Stimulated activated CD8-positive, alpha-beta memory T cell treated with anti-CD3 and anti-CD28 coated beads, Interleukin-15, amount 100 ng/mL, for 1 hour (primary cell): ENCODE data around the gene CAMK2D.

ENCODE experiments used
- DNase-seq: peaks from one replicate; pipeline ENCODE4 v3.0.0-alpha.2; 2020; ENCODE audit warnings: low read depth

The CAMK2D gene

DNA sequence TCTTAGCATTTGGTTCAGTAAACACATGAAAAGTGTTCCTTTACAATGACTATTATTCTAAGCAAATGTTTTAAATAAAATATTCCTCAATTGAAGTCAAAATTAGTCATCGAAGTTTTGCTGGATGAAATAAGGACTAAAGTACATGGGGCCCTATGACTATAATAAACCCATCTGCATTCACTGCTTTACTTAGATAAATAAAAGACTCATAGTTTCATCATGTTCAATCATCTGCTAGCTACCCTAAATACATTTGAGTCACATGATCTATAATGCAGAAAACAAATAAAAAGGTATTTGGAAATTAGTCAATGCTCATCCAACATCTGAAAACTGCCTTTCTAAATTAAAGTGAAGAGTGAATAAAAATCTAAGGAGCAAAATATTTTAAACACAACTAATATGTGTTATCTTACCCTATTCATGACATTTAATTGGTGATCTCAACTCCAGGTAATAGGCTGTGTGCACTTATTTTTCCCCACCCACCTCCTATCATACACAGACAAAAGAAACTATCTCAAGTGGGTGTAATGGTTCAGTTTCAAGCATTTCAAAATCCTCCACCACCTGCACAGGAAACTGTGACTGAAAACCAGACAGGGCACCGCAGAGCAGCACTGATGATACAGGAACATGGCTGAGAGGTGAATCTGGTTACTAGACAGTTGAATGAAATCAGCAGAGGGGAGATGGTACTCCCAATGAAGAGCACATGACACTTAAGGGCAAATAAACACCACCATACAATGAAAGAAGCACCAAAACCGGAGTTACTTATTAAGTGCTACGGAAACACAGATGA, 78.6 kb downstream of the CAMK2D start:
- peak; percentile 18 for DNase-seq

DNA sequence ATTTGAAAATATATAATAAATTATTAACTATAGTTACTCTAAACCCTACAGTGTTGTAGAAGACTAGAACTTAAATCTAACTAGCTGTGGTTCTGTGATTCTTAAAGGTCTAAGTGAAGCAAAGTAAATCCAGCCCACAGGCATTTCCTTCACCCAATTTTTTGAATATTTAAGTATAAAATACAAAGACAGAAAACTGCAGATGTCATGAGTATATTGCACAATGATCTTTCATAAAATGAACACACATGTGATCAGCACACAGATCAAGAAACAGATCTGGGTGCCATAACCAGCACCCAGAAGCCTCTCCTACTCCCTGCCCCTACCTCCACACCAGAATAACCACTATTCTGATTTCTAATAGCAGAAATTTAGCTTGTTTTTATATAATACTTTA, 82.9 kb downstream of the CAMK2D start:
- DNase-seq: no peak

DNA sequence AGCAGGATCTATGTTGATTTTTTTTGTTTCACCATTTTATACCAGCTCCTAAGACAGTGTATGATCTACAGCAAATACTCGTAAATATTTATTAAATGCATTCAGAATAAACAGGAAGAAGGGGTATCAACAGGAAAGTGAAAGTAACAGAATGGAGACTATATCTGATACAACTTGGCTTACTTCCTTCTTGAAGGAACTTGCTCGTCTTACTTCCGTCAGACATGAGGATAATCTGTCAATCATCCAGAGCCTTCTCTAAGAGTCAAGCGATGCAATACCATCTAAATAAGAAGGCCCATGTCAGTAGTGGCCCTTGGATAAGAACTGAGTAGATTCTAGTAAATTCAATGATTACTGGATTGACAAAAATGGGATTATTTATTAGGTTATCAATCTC, 84.2 kb downstream of the CAMK2D start:
- no peak for DNase-seq

DNA sequence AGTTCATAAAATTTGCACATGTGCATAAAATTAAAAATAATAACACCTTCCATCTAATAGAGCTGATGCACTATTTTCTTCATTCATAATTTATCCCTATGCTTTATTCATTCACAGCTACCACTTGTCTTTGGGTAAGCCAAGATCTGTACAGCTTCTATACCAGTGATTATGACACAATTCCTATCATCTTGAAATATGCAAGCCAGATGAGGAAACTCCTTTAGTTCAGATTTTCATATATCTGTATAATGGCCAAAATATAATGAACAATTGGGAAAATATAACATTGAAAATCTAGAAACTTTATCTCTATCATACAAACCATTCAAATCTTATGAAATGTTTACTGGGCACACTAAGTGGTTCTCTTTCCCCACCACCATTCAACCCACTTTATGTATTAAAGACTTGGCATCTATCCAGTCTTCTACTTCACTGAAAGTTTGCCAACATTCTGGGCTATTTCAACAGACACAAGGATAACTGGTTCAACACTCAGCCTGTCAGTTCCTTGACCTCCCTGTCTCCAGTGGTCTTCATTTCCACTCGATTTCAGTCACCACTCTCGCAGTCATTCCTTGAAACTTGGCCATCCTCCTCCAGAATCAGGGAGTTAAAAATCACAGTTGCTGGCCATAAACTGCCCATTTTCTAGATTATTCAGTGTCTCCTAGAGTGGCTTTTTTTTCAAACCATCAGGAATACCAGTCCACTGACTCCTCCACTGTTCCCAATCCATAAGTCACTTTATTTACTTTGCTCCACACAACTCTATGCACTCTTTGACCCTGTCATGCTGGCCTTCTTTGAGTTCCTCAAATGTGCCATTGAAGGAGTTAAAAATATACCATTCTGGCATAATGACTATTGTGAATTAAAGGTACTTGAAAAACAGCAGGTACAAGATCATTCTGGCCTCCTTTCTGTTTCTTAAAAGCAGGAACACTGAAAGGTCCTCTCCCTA, 85.5 kb downstream of the CAMK2D start:
- no peak for DNase-seq

DNA sequence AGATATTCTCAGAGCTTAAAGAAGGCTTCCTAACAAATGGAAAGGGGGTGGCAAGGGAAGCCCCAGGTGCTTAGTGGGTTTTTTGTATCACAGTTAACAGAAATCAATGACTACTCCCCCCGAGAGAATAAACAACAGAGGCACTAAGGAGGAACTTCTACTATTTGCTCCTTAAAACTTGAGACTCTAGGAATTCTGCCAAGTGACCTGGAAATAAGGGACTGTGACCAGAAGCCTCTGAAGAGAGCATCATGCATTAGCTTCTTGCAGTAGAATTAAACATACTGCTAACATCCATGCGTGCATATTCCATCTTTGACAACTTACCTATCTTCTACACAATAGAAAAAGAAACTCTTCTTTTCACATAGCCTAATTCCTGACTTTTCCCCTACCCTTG, 86.8 kb downstream of the CAMK2D start:
- DNase-seq: no peak

DNA sequence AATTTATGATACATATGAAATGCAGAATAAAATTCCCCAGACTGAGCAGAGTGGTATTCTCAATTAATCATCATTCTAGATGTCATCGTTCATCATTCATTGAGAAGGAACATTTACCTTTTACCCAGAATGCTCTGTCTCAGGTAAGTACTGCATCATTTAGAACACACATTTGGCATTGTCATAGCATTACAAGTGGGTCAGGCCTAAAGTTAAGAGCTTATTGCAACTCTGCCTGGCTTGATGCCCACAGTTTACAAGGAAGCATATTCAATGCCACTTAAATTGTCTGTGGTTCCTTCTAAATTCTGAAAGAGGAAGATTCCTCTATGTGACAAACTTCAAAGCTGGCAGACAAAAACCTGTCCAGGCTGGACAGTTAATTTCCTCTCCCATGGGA, 87.3 kb downstream of the CAMK2D start:
- DNase-seq: no peak

DNA sequence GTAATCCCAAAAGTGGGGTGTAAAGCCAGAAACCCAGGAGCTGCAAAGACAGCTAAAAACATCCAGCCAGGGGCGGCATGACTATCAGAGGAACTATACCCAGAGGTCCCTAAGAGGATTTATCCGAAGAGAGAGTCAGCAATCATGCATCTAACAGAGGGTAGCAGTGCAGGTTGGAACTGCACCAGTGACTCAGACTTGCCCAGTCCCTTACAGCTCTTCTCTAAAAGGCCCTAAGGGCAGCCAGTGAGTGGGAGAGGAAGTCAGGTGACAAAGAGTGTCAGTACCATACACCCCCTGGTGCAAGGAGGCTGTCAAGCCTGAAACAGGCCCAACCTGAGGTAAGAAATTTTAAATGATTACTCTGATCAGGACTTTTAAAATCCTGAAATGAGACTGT, 88.1 kb downstream of the CAMK2D start:
- DNase-seq: no peak

DNA sequence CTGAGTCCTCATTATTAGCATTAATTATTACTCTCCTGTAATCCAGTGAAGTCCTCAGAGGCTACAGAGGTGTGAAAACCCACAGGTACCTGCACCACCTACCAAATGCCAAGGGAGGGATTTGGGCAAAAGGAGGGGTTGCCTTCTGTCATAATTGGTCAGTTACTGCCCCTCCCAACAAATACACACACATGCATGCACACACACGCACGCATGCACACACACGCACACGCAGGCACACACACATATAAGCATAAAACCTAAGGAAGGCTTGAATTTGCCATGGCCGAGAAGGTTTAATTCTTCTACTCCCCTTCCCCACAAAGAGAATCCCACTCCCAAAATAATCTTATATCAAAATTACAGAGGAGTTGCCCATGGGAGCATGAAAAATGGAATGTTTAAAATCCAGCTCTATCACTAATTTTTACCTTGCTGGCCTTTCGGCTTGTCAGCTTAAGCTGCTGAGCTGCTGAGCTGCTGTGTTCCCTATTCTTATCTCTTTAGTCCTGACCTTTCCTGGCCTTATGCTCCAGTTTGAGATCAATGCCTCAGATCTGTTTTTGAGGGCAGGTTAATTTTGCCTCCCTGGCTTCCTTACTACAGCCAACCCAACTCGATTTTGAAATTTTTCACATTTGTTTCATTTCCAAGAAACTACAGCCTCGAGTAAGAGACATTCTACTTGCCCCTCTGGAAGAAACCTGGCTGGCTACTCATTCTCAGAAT, 95.0 kb downstream of the CAMK2D start:
- no peak for DNase-seq

DNA sequence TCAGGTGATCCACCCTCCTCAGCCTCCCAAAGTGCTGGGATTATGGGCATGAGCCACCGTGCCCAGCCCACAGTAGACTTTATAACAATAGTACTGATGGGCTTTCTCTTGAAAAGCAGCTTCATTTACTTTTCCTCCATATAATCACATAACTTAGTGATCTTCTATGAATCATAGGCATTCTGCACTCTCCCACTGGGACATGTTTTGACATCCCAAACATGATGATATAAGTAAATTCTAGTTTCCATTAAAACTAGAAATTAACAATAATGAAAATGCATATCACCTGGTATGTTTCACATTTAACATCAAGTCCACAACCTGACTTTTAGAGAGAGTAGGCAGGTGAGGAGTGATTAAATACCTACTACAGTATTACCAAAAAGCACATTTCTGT, 96.5 kb downstream of the CAMK2D start:
- no peak for DNase-seq

DNA sequence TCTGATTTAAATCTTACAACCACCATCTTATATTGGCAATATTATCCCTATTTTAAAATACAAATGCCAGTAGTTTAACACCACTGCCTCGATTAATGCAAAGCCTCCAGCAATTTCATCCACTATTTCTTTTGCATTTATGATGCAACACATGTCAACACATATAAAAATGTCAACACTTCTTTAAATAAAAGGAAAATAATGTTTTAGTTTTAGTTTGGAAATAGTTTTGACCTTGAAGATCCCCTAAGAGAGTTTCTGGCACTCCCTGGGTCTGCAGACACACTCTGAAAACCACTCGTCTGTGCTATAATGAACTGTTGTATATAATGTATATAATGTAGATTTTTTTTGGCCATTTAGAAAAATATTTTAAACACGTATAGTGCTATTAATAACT, 99.0 kb downstream of the CAMK2D start:
- DNase-seq: no peak

DNA sequence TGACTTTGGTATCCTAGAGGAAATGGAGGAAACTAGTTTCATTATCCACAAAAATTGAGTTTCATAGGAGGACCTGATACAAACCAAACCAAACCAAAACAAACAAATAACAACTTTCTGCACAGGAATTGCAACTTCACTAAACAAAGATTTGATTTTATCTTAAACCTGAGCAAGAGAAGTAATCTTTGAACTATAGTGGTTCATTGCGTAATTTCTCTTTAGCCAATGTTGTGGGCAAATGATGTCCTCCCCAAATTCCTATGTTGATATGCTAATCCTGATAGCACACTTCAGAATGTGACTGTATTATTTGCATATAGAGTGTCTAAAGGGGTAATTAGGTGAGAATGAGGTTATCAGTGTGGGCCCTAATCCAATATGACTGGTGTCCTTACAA, 102.4 kb downstream of the CAMK2D start:
- DNase-seq: no peak

DNA sequence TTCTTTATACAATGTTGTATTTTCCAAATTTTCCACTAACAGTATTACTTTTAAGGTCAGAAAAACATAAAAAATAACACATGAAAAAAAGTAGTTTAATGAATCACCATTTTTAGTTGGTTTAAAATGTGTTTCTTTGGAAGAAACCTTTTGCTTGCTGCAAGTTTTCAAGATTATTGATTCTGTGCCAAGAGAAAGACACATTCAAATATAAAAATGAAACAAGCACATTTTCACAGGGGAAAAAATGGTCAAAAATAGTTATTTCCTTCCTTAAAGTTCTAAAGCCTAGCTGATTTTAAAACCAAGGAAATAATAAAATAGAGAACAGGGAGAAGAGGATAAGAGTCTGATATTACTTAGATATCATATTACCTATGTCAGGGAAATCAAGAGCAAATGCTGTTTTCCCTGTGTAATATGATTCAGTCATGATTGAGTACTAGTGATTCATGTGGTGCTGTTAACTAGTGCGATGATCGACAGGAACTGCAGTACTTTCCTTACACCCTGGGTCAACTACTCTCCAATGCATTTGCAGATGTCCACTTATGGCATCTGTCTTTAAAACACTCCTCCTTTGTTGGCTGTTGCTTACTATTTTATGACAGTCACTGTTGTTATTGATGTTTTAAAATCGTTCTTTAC, 103.8 kb downstream of the CAMK2D start:
- DNase-seq: no peak

DNA sequence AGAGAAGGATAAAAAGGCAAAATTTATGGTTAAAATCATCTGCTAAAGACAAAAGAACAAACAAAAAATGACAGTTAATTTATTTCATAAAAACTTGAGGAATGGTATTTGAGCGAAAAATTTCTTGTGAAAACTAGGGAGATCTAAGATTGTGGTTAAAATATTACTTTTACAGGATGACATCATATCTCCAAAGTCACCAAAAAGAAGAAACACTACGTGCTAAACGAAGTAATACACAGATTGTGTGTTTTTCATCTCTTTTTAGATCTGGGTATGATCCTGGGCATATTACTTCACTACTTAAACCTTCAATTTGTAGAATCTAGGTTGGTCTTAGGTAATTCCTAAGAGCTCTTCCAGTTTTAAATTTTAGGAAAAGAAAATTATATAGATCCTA, 107.7 kb downstream of the CAMK2D start:
- no peak for DNase-seq

DNA sequence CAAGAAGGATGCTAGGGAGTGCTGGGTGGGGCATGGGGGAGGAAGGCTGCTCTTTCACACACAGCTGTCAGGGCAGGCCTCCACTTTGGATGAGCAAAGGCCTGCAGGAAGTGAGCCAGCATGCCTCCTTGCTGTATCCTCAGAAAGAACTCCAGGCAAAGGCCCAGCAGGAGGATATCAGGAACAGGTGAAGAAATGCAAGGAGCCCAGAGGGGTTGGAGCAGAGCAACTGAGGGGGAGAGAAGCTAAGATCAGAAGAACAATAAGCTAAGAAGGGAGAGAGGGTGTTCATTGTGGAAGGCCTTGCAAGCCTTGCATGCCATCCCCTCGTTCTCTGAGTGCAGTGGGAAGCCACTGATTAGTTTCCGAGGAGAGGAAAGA, 115.1 kb downstream of the CAMK2D start:
- DNase-seq: no peak

DNA sequence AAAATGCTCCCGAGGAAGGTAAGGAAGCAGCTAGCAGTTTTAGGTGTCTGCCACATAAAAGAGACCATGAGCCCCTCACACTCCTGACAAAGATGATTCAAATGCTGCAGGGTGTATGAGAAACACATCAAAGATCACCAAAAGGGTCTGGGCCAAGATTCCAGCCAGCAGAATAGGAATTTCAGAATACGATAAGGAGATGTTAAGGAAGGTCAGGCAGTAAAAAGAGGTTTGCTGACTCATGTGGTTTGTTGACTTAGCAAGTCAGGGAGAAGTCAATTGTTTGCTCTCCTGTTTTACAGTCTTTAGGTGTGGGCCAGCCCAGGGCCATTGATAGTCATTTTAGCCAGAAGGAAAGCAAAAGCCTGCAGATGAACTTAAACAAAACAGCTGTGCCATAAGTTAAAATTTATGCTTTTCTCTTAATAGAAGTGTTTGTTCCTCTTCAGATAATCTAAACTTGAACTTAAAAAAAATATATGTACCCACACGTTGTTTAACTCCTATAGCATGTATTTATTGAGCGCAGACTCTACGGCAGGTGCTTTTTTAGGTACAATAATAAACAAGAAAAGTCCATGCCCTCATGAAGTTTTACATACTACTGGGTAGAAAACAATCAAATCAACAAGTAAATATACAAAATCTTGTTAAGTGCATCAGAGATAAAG, 115.6 kb downstream of the CAMK2D start:
- DNase-seq: no peak

DNA sequence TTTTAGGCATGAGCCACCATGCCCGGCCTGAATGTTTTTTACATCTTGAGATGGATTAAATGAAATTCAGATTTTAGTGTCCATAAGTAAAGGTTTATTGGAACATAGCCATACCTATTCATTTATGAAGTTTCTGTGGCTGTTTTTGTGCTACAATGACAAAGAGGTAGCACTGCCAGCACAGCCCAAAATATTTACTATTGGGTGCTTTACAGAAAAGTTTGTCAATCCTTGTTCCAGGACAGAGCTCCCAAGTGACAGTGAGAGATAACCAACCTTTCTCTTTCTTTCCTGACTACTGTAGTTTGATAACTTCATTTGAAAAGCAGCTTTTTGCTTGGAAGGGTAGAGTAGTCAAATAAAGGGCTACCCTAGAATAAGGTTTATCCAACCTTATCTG, 116.2 kb downstream of the CAMK2D start:
- DNase-seq: no peak

DNA sequence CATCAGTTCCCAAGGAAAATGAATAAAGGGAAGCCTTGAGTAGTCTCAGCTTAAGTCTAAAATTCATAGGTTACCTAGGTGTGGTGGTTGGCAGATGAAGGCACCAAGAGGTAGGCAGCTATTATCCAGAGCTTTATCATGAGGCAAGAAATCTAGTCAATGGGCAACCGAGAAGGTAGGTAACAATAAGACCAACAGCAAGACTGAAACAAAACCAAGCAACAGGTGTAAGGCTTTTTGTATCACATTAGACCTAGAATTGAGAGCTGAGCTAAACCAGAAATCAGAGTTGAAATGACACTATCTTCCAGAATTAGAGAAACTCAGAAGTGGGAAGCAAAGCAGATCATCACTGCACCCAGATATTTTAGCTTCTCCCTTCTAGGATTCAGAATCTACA, 117.1 kb downstream of the CAMK2D start:
- no peak for DNase-seq

DNA sequence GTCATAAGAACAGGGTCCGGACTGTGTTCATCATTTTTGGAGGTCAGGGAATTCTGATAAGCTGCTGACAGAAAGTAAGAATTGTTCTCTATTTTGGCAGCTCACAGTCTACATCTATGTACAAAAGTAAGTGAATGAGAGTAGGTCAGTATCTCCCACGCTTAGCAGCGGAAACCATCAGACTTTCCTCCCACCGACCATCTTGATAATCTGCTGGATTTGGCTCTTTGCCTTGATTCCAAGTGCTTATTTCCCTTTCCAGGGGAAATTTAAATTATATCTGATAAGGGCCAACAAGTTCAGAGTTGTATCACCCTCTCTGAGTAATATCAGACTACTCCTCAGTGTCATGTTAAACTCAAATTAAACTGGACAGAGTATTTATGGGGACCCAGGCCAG, 118.0 kb downstream of the CAMK2D start:
- no peak for DNase-seq

DNA sequence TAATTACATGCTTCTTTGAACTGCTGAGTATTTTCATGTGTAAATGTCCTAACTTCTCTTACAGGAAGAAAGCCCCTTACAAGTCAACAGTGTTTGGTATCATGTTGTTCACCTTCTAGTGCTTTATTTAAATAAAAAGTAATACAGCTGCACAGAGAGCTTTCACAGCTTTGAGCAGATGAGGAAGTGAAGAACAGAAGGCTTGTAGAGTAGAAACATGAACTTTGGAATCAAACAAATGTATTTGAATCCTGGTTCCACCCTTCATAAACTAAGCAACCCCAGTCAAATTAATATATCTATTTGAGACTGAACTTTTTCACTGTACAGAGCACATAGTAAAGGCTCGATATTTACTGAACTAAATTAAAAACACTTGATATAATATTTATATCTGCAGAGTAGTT, 120.5 kb downstream of the CAMK2D start:
- DNase-seq: no peak

DNA sequence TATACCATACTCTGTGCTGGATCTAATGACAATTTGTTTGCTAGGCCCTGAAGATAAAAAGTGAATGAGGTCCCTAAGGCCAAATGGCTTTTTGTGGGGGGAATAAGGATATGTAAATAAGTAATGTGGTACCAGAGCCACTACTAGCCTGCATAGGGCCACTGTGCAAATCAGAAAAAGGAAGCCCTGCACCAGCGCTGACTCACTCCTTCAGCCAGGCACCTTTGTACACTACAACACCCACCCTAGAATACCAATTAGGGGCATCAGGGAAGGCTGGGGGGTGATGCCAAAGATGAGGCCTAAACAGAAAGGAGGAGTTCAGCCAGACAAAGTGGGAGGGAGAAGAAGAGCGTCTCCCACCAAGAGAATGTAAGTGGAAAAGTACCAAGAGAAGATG, 122.2 kb downstream of the CAMK2D start:
- DNase-seq: no peak

DNA sequence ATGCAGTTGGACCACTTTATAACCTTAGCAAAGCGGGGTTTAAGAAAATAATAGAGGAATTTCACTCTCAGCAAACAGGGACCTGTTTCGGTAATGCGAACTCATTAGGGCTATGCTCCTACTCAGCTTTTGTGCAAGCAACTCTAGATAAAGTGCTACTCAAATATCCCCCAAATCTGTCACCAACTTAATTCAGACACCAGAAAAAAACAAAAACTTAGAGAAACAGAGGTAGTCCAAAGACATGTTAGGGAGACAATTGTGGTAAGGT, 123.0 kb downstream of the CAMK2D start:
- DNase-seq: no peak
